HepG2 (cell line): ENCODE data around the gene SRD5A2. TPM values are rescaled to one million over a fixed set of nuclear protein-coding genes. Genes with fewer than 3 reads are reported as not detected.

Source experiments
- ATAC-seq: fragments of 200-7000 bp; cut with Tn5 transposase; 3 replicates; pipeline ENCODE4 v1.9.1; 2020; ENCODE audit warnings: mild to moderate bottlenecking, moderate library complexity
- BruUV-seq: library from RNA; stranded (reverse); fragments of 400-500 nt; replicated peaks from 2 replicates; lab custom pipeline; 2021; lab: Mats Ljungman, UMichigan
- CTCF ChIA-PET: fragments of 300-600 bp; formaldehyde crosslinking; extraction: SDS; loops from one replicate; lab custom pipeline; 2021; ENCODE audit warnings: low total read pairs, inconsistent platforms, low intra/inter-chr PET ratio; lab: Yijun Ruan, JAX
- POLR2A ChIA-PET: fragments of 350-600 bp; sonication (Branson Sonifier 250); formaldehyde crosslinking; loops from one replicate; lab custom pipeline; 2020; ENCODE audit warnings: antibody characterized with exemption, inconsistent platforms; lab: Yijun Ruan, JAX
- DNase-seq: peaks from one replicate; pipeline ENCODE4 v3.0.0-alpha.2; 2015; ENCODE audit warnings: low spot score
- FAIRE-seq: peaks from 3 replicates; lab custom pipeline; 2011; peaks lifted over from hg19 to GRCh38; lab: Jason Lieb, UNC
- H2AFZ ChIP-seq: one replicate; pipeline ENCODE4 v1.6.1; 2011; ENCODE audit warnings: low read length, inconsistent platforms
- H3K27ac ChIP-seq: fragments of 300-600 bp; 3 replicates; pipeline ENCODE4 v1.8.0; 2011; ENCODE audit warnings: mixed run types, mild to moderate bottlenecking, mixed read lengths, low read length, inconsistent platforms; ENCODE audit not compliant: insufficient read depth; ENCODE audit errors: extremely low read length
- H3K27me3 ChIP-seq, 2 experiments: fragments of 200-600 bp in 1 of 2; 2 replicates in 1 of 2; 3 replicates in 1 of 2; pipeline versions ENCODE4 v1.6.0 to v1.8.0; 2011; ENCODE audit warnings: low read length in 2 of 2, mild to moderate bottlenecking in 2 of 2, moderate library complexity in 2 of 2, inconsistent platforms in 1 of 2; ENCODE audit not compliant: insufficient read depth in 2 of 2, control insufficient read depth in 1 of 2
- H3K36me3 ChIP-seq, 2 experiments: fragments of 200-600 bp in 1 of 2; replicated peaks in 1 of 2; 2 replicates in 1 of 2; 3 replicates in 1 of 2; pipeline versions ENCODE4 v1.5.1 to v1.8.0; 2011; ENCODE audit warnings: low read length in 2 of 2, inconsistent platforms in 1 of 2; ENCODE audit not compliant: insufficient read depth in 2 of 2, control insufficient read depth in 1 of 2
- H3K4me1 ChIP-seq: 2 replicates; pipeline ENCODE4 v1.5.1; 2012; ENCODE audit warnings: low read length, inconsistent platforms; ENCODE audit not compliant: insufficient read depth
- H3K4me2 ChIP-seq: 2 replicates; pipeline ENCODE4 v1.6.0; 2011; ENCODE audit warnings: low read depth, low read length, inconsistent platforms
- H3K4me3 ChIP-seq, 3 experiments: fragments of 200-600 bp in 1 of 3; sonication (generic), shearing (Covaris generic) in 1 of 3; replicated peaks in 1 of 3; 2 replicates each; pipeline ENCODE4 v1.5.1; 2011 to 2016; ENCODE audit warnings: low read length in 3 of 3, inconsistent platforms in 2 of 3, low read depth in 2 of 3, mild to moderate bottlenecking in 2 of 3, control low read depth in 1 of 3, mixed read lengths in 1 of 3; ENCODE audit not compliant: insufficient read depth in 1 of 3
- H3K79me2 ChIP-seq: one replicate; pipeline ENCODE4 v1.6.1; 2011; ENCODE audit warnings: low read length, inconsistent platforms; ENCODE audit not compliant: insufficient read depth
- H3K9ac ChIP-seq: 2 replicates; pipeline ENCODE4 v1.6.0; 2011; ENCODE audit warnings: mild to moderate bottlenecking, low read depth, low read length, inconsistent platforms; ENCODE audit not compliant: insufficient read depth
- H3K9me3 ChIP-seq: 2 replicates; pipeline ENCODE4 v1.5.1; 2012; ENCODE audit warnings: mild to moderate bottlenecking, low read length
- H4K20me1 ChIP-seq: 2 replicates; pipeline ENCODE4 v1.6.0; 2011; ENCODE audit warnings: inconsistent platforms, mild to moderate bottlenecking, low read length, moderate library complexity; ENCODE audit not compliant: insufficient read depth
- ATF7 ChIP-seq, 2 experiments: fragments of 450-650 bp in 1 of 2; sonication (generic) in 1 of 2; formaldehyde crosslinking in 1 of 2; IDR thresholded peaks; 2 replicates each; pipeline versions ENCODE4 v1.4.0 to v1.6.1; 2016 to 2020; ENCODE audit warnings: antibody characterized with exemption in 1 of 2, mild to moderate bottlenecking in 1 of 2, missing genetic modification reagents in 1 of 2
- GATAD2A ChIP-seq: IDR thresholded peaks from 2 replicates; pipeline ENCODE4 v1.6.1; 2016
- HOXA7 ChIP-seq: sonication (generic); formaldehyde crosslinking; IDR thresholded peaks from 2 replicates; pipeline ENCODE4 v1.8.1; 2022; ENCODE audit warnings: mild to moderate bottlenecking, missing genetic modification reagents, moderate library complexity
- KLF11 ChIP-seq: IDR thresholded peaks from 2 replicates; pipeline ENCODE4 v1.6.1; 2016; ENCODE audit warnings: missing compliant biosample characterization
- PAX8 ChIP-seq: sonication (generic); formaldehyde crosslinking; IDR thresholded peaks from 2 replicates; pipeline ENCODE4 v1.8.0; 2022; ENCODE audit warnings: mild to moderate bottlenecking, missing genetic modification reagents, borderline replicate concordance
- PHB2 ChIP-seq: fragments of 450-650 bp; IDR thresholded peaks from 2 replicates; pipeline ENCODE4 v1.6.1; 2018; ENCODE audit not compliant: partially characterized antibody
- RBFOX2 ChIP-seq: fragments of 200-400 bp; formaldehyde crosslinking; IDR thresholded peaks from 2 replicates; pipeline ENCODE4 v1.6.1; 2017; ENCODE audit warnings: low read depth, mild to moderate bottlenecking, low read length
- TCF7 ChIP-seq: sonication (generic); IDR thresholded peaks from 2 replicates; pipeline ENCODE4 v1.6.1; 2016; ENCODE audit warnings: antibody characterized with exemption, low read depth
- TP53 ChIP-seq: sonication (generic); formaldehyde crosslinking; conservative IDR thresholded peaks from 2 replicates; pipeline ENCODE4 v1.4.0; 2020; ENCODE audit warnings: missing genetic modification reagents
- ZNF121 ChIP-seq: sonication (generic); formaldehyde crosslinking; IDR thresholded peaks from 2 replicates; pipeline ENCODE4 v1.5.0; 2020; ENCODE audit warnings: mild to moderate bottlenecking, missing genetic modification reagents
- ZNF556 ChIP-seq: sonication (generic); formaldehyde crosslinking; IDR thresholded peaks from 2 replicates; pipeline ENCODE4 v1.4.0; 2020; ENCODE audit warnings: mild to moderate bottlenecking, missing genetic modification reagents, borderline replicate concordance
- WGBS: methylation state at CpG from one replicate; pipeline ENCODE4 v1.1.6; 2017; ENCODE audit warnings: low lambda C conversion rate; 5-methylcytosine and 5-hydroxymethylcytosine counted together
- in situ Hi-C: cut with HindIII; loops from 2 replicates; pipeline ENCODE4 v1.10.0; 2017; ENCODE audit warnings: low pct_unique_long_range_greater_than_20kb; ENCODE audit not compliant: extremely low pct_ligation_motif_present
- intact Hi-C: fragments of 100-400 bp; cut with micrococcal nuclease; formaldehyde crosslinking; loops from one replicate; pipeline ENCODE4 v1.10.0; 2022; ENCODE audit not compliant: unreplicated experiment
- polyA plus RNA-seq, 8 experiments: library from polyadenylated mRNA; depleted of rRNA in 3 of 8; stranded (reverse) in 7 of 8; unstranded in 1 of 8; fragments of >200 nt; fragmentation: Illumina TruSeq in 4 of 8; extraction: Trizol in 4 of 8; gene quantifications; 2 replicates each; pipeline versions ENCODE4 v1.2.1 to v1.2.3, GENCODE V29; 2011 to 2016; ENCODE audit warnings: low read depth in 4 of 8, missing spikeins in 1 of 8, mixed read lengths in 1 of 8; ENCODE audit not compliant: insufficient read depth in 1 of 8
- total RNA-seq, 5 experiments: library from RNA; depleted of rRNA; stranded (reverse); fragments of >200 nt; fragmentation: Illumina TruSeq; extraction: Trizol; gene quantifications; 2 replicates each; pipeline ENCODE4 v1.2.3, GENCODE V29; 2016; ENCODE audit warnings: low read depth in 1 of 5
- TF ChIP-seq, protein P1 (sequence below): sonication (generic); formaldehyde crosslinking; IDR thresholded peaks from 2 replicates; pipeline ENCODE4 v1.8.1; 2023; ENCODE audit warnings: missing genetic modification reagents, mild to moderate bottlenecking, borderline replicate concordance

Gene SRD5A2
- total and polyA plus RNA-seq, 2 of the 13 experiments (the other 11 are each of a cell fraction or from before 2014, with no cell fraction given), result 0.01 TPM; not detected in 1

DNA sequence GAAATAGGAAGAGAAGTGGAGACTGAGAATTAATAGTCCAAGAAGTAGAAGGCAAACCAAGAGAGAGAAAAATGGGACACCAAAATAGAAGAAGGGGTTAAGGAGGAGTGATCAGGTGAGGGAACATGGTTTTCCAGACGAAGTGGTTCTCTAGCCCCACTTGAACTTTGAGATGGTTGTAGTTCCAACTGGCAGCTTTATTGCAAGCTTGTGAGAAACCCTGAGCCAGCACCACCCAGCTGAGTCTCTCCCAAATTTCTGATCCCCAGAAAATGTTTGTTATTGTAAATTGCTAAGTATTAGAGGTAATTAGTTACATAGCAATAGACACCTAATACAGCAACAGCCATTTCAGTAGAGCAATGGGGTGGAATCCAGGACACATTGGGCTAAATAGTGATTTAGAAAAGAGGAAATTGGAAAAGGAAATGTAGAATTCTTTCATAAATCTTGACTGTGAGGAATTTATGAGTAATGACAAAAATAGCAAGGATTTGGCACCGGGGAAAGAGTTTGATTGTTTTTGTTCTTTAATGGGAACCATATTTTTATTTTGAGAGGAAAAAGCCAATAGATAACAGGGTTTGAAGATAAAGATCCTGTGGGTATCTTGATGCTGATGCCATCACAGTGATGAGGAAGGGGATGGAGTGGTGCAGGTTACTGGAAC, 104.1 kb downstream of the SRD5A2 start:
- Histone ChIP-seq H3K27ac (no peak overlapping the region), H3K9me3 (no peaks in the 10 kb centered on the region), H3K4me3 (no peak overlapping the region), H3K27me3 (no peaks in the 10 kb centered on the region), H4K20me1 (no peaks in the 10 kb centered on the region), H3K79me2 (no peaks in the 10 kb centered on the region), H3K4me1 (no peaks in the 10 kb centered on the region), H3K36me3 (no peaks in the 10 kb centered on the region), H3K4me2 (no peak overlapping the region), H3K9ac (no peak overlapping the region), H2AFZ (no peak overlapping the region)
- no peak for ATAC-seq
- BruUV-seq, result no TSS peak
- ChIA-PET POLR2A (no interaction called here), CTCF (no interaction called here)
- in situ Hi-C loops (no loop called here), intact Hi-C loops (no loop called here)
- DNase-seq, result no peak
- WGBS, result 12% methylated on average over 2 of the region's 2 CpGs
- no peak for FAIRE-seq
- no peak for TF ChIP-seq KLF11 (CRISPR knock-in tag)
- no peak for TF ChIP-seq RBFOX2
- TF ChIP-seq, protein P1, sequence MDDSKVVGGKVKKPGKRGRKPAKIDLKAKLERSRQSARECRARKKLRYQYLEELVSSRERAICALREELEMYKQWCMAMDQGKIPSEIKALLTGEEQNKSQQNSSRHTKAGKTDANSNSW (CRISPR knock-in tag), result no peak

DNA sequence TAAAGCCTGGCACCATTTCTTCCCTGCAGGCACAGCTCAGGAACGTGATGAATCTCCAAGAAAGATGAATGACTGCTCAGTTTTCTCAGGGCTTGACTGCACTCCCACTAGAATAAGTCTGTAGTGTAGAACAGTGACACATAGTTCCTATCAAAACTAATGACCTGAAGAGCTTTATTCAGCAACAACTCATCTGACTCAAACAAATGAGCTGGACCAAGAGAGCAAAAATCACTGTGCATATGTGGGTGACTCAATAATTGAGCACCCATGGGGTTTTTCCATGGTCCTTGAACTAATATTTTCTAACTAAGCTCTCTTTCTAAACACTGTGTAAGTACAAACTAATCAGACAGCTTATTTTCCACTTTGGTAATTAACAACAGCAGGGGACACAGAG, 105.0 kb downstream of the SRD5A2 start:
- POLR2A ChIA-PET, result no interaction called here
- DNase-seq, result no peak

More for the DNA sequence above, 105.0 kb downstream of the SRD5A2 start:
- CTCF ChIA-PET, result no interaction called here
- 0% methylated on average over 1 of the region's 1 CpG for WGBS
- Histone ChIP-seq H3K9ac (no peak overlapping the region), H3K36me3 (no peaks in the 10 kb centered on the region), H3K9me3 (no peaks in the 10 kb centered on the region), H3K4me2 (no peak overlapping the region), H4K20me1 (no peaks in the 10 kb centered on the region), H3K79me2 (no peaks in the 10 kb centered on the region), H2AFZ (no peak overlapping the region), H3K27ac (no peak overlapping the region), H3K4me3 (no peak overlapping the region), H3K27me3 (no peaks in the 10 kb centered on the region), H3K4me1 (no peaks in the 10 kb centered on the region)
- no peak for FAIRE-seq
- TF ChIP-seq PHB2 (no peak), GATAD2A (no peak), ZNF121 (CRISPR knock-in tag) (no peak), HOXA7 (CRISPR knock-in tag) (no peak), ZNF556 (CRISPR knock-in tag) (no peak), TP53 (CRISPR knock-in tag) (no peak), PAX8 (CRISPR knock-in tag) (no peak), ATF7 (IDR thresholded peaks at IDR 0.05) (no peak), ATF7 (CRISPR knock-in tag; IDR thresholded peaks at IDR 0.05) (no peak), TCF7 (no peak)
- TF ChIP-seq, protein P1 (CRISPR knock-in tag), result no peak
- ATAC-seq, result no peak
- intact Hi-C loops (no loop called here), in situ Hi-C loops (no loop called here)
- BruUV-seq, result no TSS peak
